ENCODE results near the gene SNU13. TPM values are rescaled to one million over a fixed set of nuclear protein-coding genes. Genes with fewer than 3 reads are reported as not detected.
A peak's percentile ranks its signal among the peaks of the same experiment; 100 is the strongest.

SNU13 gene
- total and polyA plus RNA-seq, 2 of the 4 experiments (the other 2 are of a cell fraction): 122 to 185 TPM

DNA sequence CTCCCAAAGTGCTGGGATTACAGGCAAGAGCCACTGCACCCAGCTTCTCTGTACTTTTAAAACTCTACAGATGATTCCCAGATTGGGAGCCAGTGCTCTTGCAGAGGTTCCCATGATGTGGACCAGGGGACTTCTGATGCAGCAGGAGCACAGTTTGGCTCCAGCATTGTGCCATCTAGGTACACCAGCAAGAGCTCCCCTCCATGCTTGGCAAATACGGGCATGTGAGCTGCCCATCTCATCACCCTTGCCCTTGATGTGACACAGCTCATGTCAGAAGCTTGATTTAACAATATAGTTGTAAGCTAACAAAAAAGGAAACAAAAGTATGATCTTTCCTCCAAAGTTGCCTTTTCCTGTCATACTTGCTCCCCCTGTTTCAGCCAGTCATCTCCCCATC, 28.7 kb downstream of the SNU13 start:
- H3K4me1 ChIP-seq (ENCODE audit: control insufficient read depth, insufficient read depth, low read length): 0 out of 2 replicates have a peak, but pooled peaks cover 1% of the 10 kb centered on the region
- H4K5ac ChIP-seq (ENCODE audit: low read depth, low read length): no peak overlapping the region
- intact Hi-C loops (cut with micrococcal nuclease): no loop called here
- 0 out of 2 replicates have a peak, but pooled peaks cover 7% of the 10 kb centered on the region for H3K9me1 ChIP-seq (ENCODE audit: insufficient read depth, low read length)
- H4K8ac ChIP-seq (ENCODE audit: low read depth in 2 of 2, low read length in 2 of 2): no peak overlapping the region
- no peaks in the 10 kb centered on the region for H3K9me3 ChIP-seq (ENCODE audit: control insufficient read depth, insufficient read depth, low read length)
- no peak overlapping the region for H3K4me2 ChIP-seq (ENCODE audit: low read depth, low read length)
- no peak overlapping the region for H2AFZ ChIP-seq (replicated peaks; ENCODE audit: low read length, poor library complexity)
- H4K20me1 ChIP-seq (ENCODE audit: insufficient read depth, low read length): peaks cover 10% of the 10 kb centered on the region; the same call in 1 of the 2 replicates
- no peak overlapping the region for H3K4ac ChIP-seq (ENCODE audit: low read depth, low read length)
- H4K91ac ChIP-seq (ENCODE audit: insufficient read depth, low read depth, low read length): no peak overlapping the region
- no CpG with 5 or more reads among the region's 1 CpG for WGBS, 2 experiments (ENCODE audit: extremely low coverage in 2 of 2, insufficient read length in 1 of 2)
- H3K9ac ChIP-seq (ENCODE audit: low read depth, low read length): no peak overlapping the region
- H2BK5ac ChIP-seq (ENCODE audit: low read depth, low read length, poor library complexity, severe bottlenecking): no peak overlapping the region
- peaks cover 48% of the 10 kb centered on the region for H3K36me3 ChIP-seq (ENCODE audit: control insufficient read depth, insufficient read depth, low read length)
- ATAC-seq (ENCODE audit: low read depth): no peak
- DNase-seq: no peak
- ChIA-PET CTCF (no interaction called here), POLR2A (ENCODE audit: unreplicated experiment) (no interaction called here)
- H3K23ac ChIP-seq (ENCODE audit: low read depth, low read length): no peak overlapping the region
- H2AK5ac ChIP-seq (ENCODE audit: low read depth, low read length): no peak overlapping the region
- H3K14ac ChIP-seq (replicated peaks; ENCODE audit: low read depth, low read length): no peak overlapping the region
- TF ChIP-seq NFE2L2 (IDR thresholded peaks at IDR 0.05; ENCODE audit: low read depth, low read length) (no peak), FOS (IDR thresholded peaks at IDR 0.05; ENCODE audit: low read depth, low read length) (no peak), CHD1 (IDR thresholded peaks at IDR 0.05; ENCODE audit: low read depth, low read length) (no peak), MAFK (IDR thresholded peaks at IDR 0.05; ENCODE audit: low read depth, low read length) (no peak), MXI1 (IDR thresholded peaks at IDR 0.05; ENCODE audit: borderline replicate concordance, low read depth, low read length) (no peak), RAD21 (IDR thresholded peaks at IDR 0.05; ENCODE audit: low read length) (no peak), RFX5 (IDR thresholded peaks at IDR 0.05; ENCODE audit: low read depth, low read length) (no peak), SMC3 (IDR thresholded peaks at IDR 0.05; ENCODE audit: low read depth, low read length) (no peak), CTCF (conservative IDR thresholded peaks at IDR 0.05; ENCODE audit: low read depth, low read length) (no peak), BHLHE40 (IDR thresholded peaks at IDR 0.05; ENCODE audit: low read depth, low read length) (no peak), POLR2A (IDR thresholded peaks at IDR 0.05; ENCODE audit: low read depth, low read length) (no peak), MAZ (IDR thresholded peaks at IDR 0.05; ENCODE audit: borderline replicate concordance, low read depth, low read length) (no peak), CEBPB (IDR thresholded peaks at IDR 0.05; ENCODE audit: low read depth, low read length) (no peak), RCOR1 (IDR thresholded peaks at IDR 0.05; ENCODE audit: insufficient replicate concordance, low read length) (no peak)
- TF ChIP-seq, protein P1, sequence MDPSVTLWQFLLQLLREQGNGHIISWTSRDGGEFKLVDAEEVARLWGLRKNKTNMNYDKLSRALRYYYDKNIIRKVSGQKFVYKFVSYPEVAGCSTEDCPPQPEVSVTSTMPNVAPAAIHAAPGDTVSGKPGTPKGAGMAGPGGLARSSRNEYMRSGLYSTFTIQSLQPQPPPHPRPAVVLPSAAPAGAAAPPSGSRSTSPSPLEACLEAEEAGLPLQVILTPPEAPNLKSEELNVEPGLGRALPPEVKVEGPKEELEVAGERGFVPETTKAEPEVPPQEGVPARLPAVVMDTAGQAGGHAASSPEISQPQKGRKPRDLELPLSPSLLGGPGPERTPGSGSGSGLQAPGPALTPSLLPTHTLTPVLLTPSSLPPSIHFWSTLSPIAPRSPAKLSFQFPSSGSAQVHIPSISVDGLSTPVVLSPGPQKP (IDR thresholded peaks at IDR 0.05; ENCODE audit: borderline replicate concordance, low read depth, low read length): no peak
- TF ChIP-seq, protein P2, sequence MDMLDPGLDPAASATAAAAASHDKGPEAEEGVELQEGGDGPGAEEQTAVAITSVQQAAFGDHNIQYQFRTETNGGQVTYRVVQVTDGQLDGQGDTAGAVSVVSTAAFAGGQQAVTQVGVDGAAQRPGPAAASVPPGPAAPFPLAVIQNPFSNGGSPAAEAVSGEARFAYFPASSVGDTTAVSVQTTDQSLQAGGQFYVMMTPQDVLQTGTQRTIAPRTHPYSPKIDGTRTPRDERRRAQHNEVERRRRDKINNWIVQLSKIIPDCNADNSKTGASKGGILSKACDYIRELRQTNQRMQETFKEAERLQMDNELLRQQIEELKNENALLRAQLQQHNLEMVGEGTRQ (IDR thresholded peaks at IDR 0.05; ENCODE audit: low read depth, low read length): no peak
- H3K27me3 ChIP-seq (ENCODE audit: control insufficient read depth, insufficient read depth, low read length): no peaks in the 10 kb centered on the region
- dilution Hi-C loops (cut with HindIII; ENCODE audit: low sequenced_read_pairs, unreplicated experiment): no loop called here
- H3K56ac ChIP-seq (ENCODE audit: extremely low read depth, insufficient read depth, low read length): no peak overlapping the region
- H2BK120ac ChIP-seq (ENCODE audit: low read depth, low read length): no peak overlapping the region
- H2BK15ac ChIP-seq (ENCODE audit: low read depth, low read length): no peak overlapping the region
- H2AK9ac ChIP-seq (replicated peaks; ENCODE audit: low read depth, low read length, poor library complexity): no peak overlapping the region
- in situ Hi-C loops (cut with MboI; ENCODE audit: low sequenced_read_pairs): no loop called here
- no TSS peak for BruUV-seq (replicated peaks)
- no peak overlapping the region for H2BK20ac ChIP-seq (ENCODE audit: low read depth, low read length)
- H3K18ac ChIP-seq (ENCODE audit: low read depth, low read length): no peak overlapping the region
- no peak overlapping the region for H3K4me3 ChIP-seq (ENCODE audit: insufficient read depth, low read depth, low read length)
- peaks cover 9 to 37% of the 10 kb centered on the region in 2 experiments for H3K79me1 ChIP-seq (ENCODE audit: low read depth in 1 of 2, low read length in 2 of 2)
- H3K27ac ChIP-seq (ENCODE audit: insufficient read depth, low read length): peak overlapping the region; percentile 18; the same call in 1 of the 2 replicates

Measured in IMR-90 (cell line).